ENCODE data around the gene DNAH10. TPM values are rescaled to one million over a fixed set of nuclear protein-coding genes. Genes with fewer than 3 reads are reported as not detected.
A peak's percentile ranks its signal among the peaks of the same experiment; 100 is the strongest.

DNAH10 gene
- total RNA-seq, 6 experiments from 2014 or later, result 0.19 to 1.1 (median 0.64) TPM

GRCh38 chr12:123963821-123964220, 201.7 kb downstream of the DNAH10 start:
- Mint-ChIP-seq H3K27me3 (ENCODE audit: insufficient read depth) (no peaks in the 10 kb centered on the region), H3K4me1 (ENCODE audit: low read depth) (peaks cover 47% of the 10 kb centered on the region), H3K4me3 (no peak overlapping the region), H3K9me3 (no peaks in the 10 kb centered on the region), H3K36me3 (ENCODE audit: low read depth) (peaks cover 7% of the 10 kb centered on the region; the same call in 1 of the 2 replicates), H3K27ac (no peak overlapping the region)
- no peak for DNase-seq
- no peak for TF ChIP-seq CTCF (IDR thresholded peaks at IDR 0.05)

DNA sequence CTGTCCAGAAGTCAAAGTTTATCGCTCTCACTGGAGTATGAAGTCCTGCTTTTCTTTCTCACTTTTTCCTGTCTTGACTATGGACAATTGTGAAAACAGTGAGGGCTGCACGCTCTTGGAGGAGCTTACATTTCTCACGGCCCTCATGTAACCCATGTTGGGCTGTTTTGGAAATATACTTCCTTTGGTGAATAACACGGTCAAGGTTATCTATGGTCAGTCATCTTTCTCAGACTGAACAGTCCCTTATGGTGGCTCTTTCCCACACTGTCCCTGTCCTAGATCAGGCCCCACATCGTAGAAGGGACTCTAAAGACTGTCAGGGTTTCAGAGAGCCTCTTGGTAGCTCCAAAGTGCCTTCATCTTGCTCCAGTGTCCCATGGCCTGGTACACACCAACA, 203.3 kb downstream of the DNAH10 start:
- H3K9me3 Mint-ChIP-seq, result no peaks in the 10 kb centered on the region
- H3K27ac Mint-ChIP-seq, result no peak overlapping the region
- TF ChIP-seq CTCF (IDR thresholded peaks at IDR 0.05), result no peak
- H3K27me3 Mint-ChIP-seq (ENCODE audit: insufficient read depth), result no peaks in the 10 kb centered on the region
- H3K4me3 Mint-ChIP-seq, result no peak overlapping the region
- peaks cover 7% of the 10 kb centered on the region; the same call in 1 of the 2 replicates for H3K36me3 Mint-ChIP-seq (ENCODE audit: low read depth)
- no peak for DNase-seq
- H3K4me1 Mint-ChIP-seq (ENCODE audit: low read depth), result peaks cover 62% of the 10 kb centered on the region

DNA sequence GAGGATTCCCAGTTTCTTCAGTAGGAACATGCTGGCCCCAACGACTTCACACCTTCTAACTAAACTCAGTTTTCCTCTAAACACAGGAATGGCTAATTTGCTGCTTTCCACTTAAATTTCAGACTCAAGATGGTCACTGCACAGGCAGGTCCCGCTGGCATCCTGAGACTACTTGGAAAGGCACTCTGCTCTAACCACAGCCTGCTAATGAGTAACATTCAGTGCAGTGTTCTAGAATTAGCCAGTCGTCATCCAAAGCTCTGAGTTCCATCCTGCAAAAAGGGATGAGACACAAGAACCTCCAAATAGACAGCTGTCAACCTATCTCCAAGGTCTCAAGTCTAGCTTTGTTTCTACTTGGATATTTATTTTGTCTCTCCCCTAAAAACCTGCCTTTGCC, 204.5 kb downstream of the DNAH10 start:
- H3K36me3 Mint-ChIP-seq (ENCODE audit: low read depth), result peaks cover 14% of the 10 kb centered on the region
- no peaks in the 10 kb centered on the region for H3K9me3 Mint-ChIP-seq
- peak; percentile 79 for DNase-seq
- H3K4me3 Mint-ChIP-seq, result peak overlapping the region; percentile 16; the same call in 1 of the 2 replicates
- TF ChIP-seq CTCF (IDR thresholded peaks at IDR 0.05), result no peak
- peaks cover 62% of the 10 kb centered on the region for H3K4me1 Mint-ChIP-seq (ENCODE audit: low read depth)
- H3K27ac Mint-ChIP-seq, result peak overlapping the region; percentile 74
- no peaks in the 10 kb centered on the region for H3K27me3 Mint-ChIP-seq (ENCODE audit: insufficient read depth)

- Mint-ChIP-seq H3K4me1 (ENCODE audit: low read depth) (peaks cover 64% of the 10 kb centered on the region), H3K4me3 (peak overlapping the region; percentile 16), H3K9me3 (no peaks in the 10 kb centered on the region), H3K27me3 (ENCODE audit: insufficient read depth) (no peaks in the 10 kb centered on the region), H3K36me3 (ENCODE audit: low read depth) (peaks cover 16% of the 10 kb centered on the region), H3K27ac (peak overlapping the region; percentile 74)
- no peak for TF ChIP-seq CTCF (IDR thresholded peaks at IDR 0.05)
- DNase-seq, result no peak
These were observed 205.1 kb downstream of the DNAH10 start for GRCh38 chr12:123967121-123967586.

GRCh38 chr12:123971449-123971769, 209.3 kb downstream of the DNAH10 start:
- H3K9me3 Mint-ChIP-seq, result no peaks in the 10 kb centered on the region
- H3K4me1 Mint-ChIP-seq (ENCODE audit: low read depth), result peaks cover 68% of the 10 kb centered on the region
- H3K36me3 Mint-ChIP-seq (ENCODE audit: low read depth), result peaks cover 23% of the 10 kb centered on the region
- DNase-seq, result no peak
- TF ChIP-seq CTCF (IDR thresholded peaks at IDR 0.05), result no peak
- H3K4me3 Mint-ChIP-seq, result peak overlapping the region; percentile 99
- H3K27ac Mint-ChIP-seq, result peak overlapping the region; percentile 90
- no peaks in the 10 kb centered on the region for H3K27me3 Mint-ChIP-seq (ENCODE audit: insufficient read depth)
